Activated CD4-positive, CD25-positive, alpha-beta regulatory T cell treated with anti-CD3 and anti-CD28 coated beads, Interleukin-2, amount 50 U/mL, for 72 hours (primary cell): Measurements from ENCODE around the gene RPS4Y1.

Source experiments
- DNase-seq: peaks from one replicate; pipeline ENCODE4 v3.0.0; 2021

The RPS4Y1 gene

DNA sequence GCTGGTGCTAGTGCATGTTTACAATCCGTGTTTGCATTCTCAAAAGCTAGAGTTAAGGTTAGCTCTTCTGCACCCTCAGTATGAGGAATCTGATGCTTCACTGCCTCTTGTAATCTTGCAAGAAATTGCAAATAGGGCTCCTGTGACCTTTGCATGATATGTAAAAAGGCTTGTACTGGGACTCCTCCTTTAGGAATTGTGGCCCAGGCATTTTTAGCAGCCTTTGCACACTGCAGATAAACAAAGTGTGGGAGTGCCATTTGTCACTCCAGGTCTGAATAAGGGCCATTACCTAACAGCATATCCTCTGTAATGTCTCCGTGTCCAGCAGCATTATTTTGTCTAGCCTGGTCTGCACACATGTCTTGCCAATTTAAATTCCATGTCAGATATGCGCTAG, 44.5 kb downstream of the RPS4Y1 start:
- no peak for DNase-seq

DNA sequence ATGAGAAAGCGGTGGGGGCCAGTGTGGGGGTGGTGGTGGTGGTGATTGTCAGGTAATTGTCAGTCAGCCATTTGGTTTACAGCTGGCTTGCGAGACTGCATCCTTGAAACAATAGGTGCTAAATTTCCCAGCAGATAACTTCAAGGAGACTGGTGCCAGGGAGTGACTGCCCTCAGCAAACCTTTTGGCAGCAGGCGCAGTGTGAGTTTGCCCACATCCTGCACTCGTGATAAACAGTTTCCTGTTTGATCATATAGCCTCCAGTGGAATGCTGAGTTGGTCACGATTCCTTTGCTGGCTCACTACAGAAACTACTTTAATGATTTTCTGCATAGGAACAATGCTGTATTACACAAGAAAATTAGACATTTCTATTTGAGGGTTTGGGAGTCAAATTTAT, 46.0 kb downstream of the RPS4Y1 start:
- no peak for DNase-seq

DNA sequence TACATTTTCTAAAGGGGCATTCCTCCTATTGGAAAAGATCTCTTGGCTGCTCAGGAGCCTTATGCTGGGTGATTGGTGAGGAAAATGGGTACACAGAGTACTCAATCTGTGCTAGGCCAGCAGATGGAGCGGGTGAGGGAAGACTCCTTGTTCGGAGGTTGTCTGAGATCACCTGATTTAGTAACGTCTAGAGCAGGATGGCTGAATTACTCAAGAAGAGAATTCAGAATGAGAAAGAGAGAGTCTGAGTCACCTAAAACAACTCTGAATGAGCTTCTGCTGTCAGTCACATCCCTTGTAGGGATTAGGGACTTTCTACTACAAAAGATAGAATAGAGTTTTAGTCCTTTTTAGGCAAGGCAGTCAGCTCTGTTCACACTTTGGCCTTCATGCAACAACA, 46.6 kb downstream of the RPS4Y1 start:
- DNase-seq = no peak

DNA sequence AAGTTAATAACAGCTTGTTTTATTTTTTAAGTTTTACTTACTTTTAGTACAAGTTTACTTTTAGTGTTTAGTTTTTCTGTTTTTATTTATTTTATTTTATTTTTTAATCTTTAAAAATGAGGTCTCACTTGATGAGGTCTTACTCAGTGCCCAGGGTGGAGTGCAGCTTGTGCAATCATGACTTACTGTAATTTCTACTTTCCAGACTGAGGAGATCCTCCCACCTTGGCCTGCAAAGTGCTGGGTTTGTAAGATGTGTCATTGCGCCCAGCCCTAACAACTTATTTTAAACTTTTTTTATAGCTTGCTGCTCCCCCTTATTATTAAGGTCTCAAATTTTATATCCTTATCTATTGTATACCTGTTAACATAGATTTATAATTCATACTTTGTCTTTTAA, 52.1 kb downstream of the RPS4Y1 start:
- DNase-seq = no peak

DNA sequence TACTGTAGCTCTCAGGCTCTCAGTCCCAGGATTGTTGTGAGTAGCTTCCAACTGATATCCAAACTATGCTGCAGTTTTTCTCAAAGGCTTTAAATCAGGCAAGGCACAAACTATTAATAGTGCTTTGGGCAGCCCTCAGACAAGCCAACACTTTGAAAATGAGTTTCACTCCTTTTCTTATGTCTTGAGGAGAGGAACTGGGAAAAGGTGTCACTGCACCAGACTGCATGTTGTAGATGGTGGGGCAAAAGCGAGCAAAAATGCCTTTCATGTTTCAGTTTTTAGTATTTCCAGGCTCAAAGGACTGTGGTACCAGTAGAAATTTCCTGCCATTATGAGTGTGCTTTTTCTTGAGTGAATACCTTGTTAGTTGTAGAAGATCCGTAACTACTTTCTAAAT, 54.6 kb downstream of the RPS4Y1 start:
- DNase-seq = no peak

DNA sequence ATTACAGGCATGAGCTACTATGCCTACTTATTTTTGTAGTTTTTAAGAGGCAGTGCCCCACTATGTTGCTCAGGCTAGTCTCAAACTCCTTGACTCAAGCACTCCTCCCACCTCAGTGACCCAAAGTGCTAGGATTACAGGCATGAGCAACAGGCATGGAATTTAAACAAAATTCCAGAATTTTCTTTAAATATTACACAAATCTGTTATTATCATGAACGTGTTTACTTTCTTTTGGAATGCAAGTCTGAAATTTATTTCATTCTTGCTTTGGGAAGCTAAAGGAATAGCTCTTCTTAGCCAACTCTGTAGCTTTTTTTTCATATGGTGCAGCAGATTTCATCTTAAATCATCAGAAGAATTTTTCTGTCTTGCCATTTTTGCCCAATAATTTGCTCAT, 66.0 kb downstream of the RPS4Y1 start:
- DNase-seq = no peak

DNA sequence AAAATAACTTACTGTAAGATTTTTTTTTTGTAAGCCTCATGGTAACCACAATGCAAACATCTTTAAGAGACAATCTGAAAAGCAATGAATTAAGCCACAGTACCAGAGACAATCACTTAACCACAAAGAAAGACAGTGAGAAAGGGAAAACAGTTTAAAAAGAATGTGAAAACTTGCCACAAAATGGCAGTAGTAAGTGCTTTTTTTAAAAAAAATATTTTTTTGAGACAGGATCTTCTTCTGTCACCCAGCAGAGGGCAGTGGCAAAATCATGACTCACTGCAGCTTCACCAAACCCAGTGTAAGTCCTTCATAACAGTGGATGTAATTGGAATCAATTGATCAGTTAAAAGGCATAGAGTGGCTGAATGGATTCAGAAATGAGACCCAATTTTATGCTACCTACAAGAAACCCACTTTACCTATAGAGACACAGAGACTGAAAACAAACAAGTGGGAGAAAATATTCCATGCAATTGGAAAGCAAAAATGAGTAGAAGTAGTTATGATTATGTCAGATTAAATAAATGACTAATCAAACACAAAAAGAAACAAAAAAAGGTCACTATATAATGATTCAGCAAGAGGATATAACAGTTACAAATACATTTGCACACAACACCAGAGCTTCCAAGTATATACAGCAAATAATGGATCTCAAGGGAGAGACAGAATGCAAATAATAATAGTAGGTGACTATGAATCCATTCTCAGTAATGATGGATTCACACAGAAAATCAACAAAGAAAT, 71.8 kb downstream of the RPS4Y1 start:
- DNase-seq = no peak
